GM23338 (cell line): ENCODE data around the gene SNTG2. TPM values are rescaled to one million over a fixed set of nuclear protein-coding genes. Genes with fewer than 3 reads are reported as not detected.

Source experiments
- ATAC-seq: fragments of 200-7000 bp; cut with Tn5 transposase; 3 replicates; pipeline ENCODE4 v1.9.1; 2020
- DNase-seq: peaks from one replicate; pipeline ENCODE4 v3.0.0-alpha.2; 2015; ENCODE audit warnings: low spot score
- H2AFZ ChIP-seq: fragments of 200-600 bp; sonication (generic); 2 replicates; pipeline ENCODE4 v1.8.0; 2016; ENCODE audit warnings: antibody characterized with exemption, mild to moderate bottlenecking, moderate library complexity
- H3F3A ChIP-seq: fragments of 200-600 bp; sonication (generic); replicated peaks from 2 replicates; pipeline ENCODE4 v1.8.0; 2017; ENCODE audit warnings: antibody characterized with exemption, mixed run types, low read depth
- H3K27ac ChIP-seq: fragments of 200-600 bp; sonication (generic); 2 replicates; pipeline ENCODE4 v1.6.1; 2016; ENCODE audit warnings: low read depth
- H3K27me3 ChIP-seq: fragments of 200-600 bp; sonication (generic); 2 replicates; pipeline ENCODE4 v1.8.0; 2016; ENCODE audit warnings: mild to moderate bottlenecking, mixed run types, moderate library complexity; ENCODE audit not compliant: insufficient read depth
- H3K36me3 ChIP-seq: fragments of 200-600 bp; sonication (generic); 2 replicates; pipeline ENCODE4 v1.8.0; 2016; ENCODE audit warnings: mild to moderate bottlenecking; ENCODE audit not compliant: insufficient read depth
- H3K4me1 ChIP-seq: fragments of 200-600 bp; sonication (generic); 2 replicates; pipeline ENCODE4 v1.8.0; 2016; ENCODE audit warnings: mild to moderate bottlenecking, moderate library complexity; ENCODE audit not compliant: insufficient read depth
- H3K4me2 ChIP-seq: fragments of 200-600 bp; sonication (generic); 2 replicates; pipeline ENCODE4 v1.7.1; 2017; ENCODE audit warnings: mixed run types
- H3K4me3 ChIP-seq: fragments of 200-600 bp; sonication (generic); 2 replicates; pipeline ENCODE4 v1.6.1; 2016; ENCODE audit warnings: mixed run types
- H3K79me2 ChIP-seq: fragments of 200-600 bp; sonication (generic); replicated peaks from 2 replicates; pipeline ENCODE4 v1.8.0; 2017; ENCODE audit warnings: mild to moderate bottlenecking; ENCODE audit not compliant: insufficient read depth
- H3K9me2 ChIP-seq: fragments of 200-600 bp; sonication (generic); 2 replicates; pipeline ENCODE4 v1.8.0; 2017; ENCODE audit not compliant: insufficient read depth
- H4K20me1 ChIP-seq: fragments of 200-600 bp; sonication (generic); replicated peaks from 2 replicates; pipeline ENCODE4 v1.8.0; 2017; ENCODE audit warnings: mild to moderate bottlenecking; ENCODE audit not compliant: insufficient read depth
- H3K27ac Mint-ChIP-seq: 2 replicates; pipeline ENCODE4 v1.8.0; 2020; ENCODE audit warnings: inconsistent platforms, mild to moderate bottlenecking, moderate library complexity, mixed read lengths
- H3K27me3 Mint-ChIP-seq: 3 replicates; pipeline ENCODE4 v1.8.0; 2022; ENCODE audit warnings: low read depth, mild to moderate bottlenecking, moderate library complexity, mixed read lengths, inconsistent platforms; ENCODE audit not compliant: insufficient read depth, poor library complexity
- H3K36me3 Mint-ChIP-seq: 3 replicates; pipeline ENCODE4 v1.8.0; 2021; ENCODE audit warnings: low read depth, mild to moderate bottlenecking, inconsistent platforms, moderate library complexity, mixed read lengths
- H3K4me1 Mint-ChIP-seq: 3 replicates; pipeline ENCODE4 v1.8.0; 2020; ENCODE audit warnings: mild to moderate bottlenecking, inconsistent platforms, mixed read lengths
- H3K4me3 Mint-ChIP-seq: 3 replicates; pipeline ENCODE4 v1.8.0; 2021; ENCODE audit warnings: moderate library complexity, mild to moderate bottlenecking, inconsistent platforms, mixed read lengths
- H3K9me3 Mint-ChIP-seq: 3 replicates; pipeline ENCODE4 v1.8.0; 2020; ENCODE audit warnings: moderate library complexity, mild to moderate bottlenecking, inconsistent platforms, mixed read lengths
- CREB1 ChIP-seq: fragments of 250-450 bp; sonication (Bioruptor Pico); IDR thresholded peaks from 2 replicates; pipeline ENCODE4 v1.5.0; 2020; ENCODE audit warnings: low read depth, mild to moderate bottlenecking, moderate library complexity
- EZH2 ChIP-seq: fragments of 200-600 bp; sonication (generic); IDR thresholded peaks from one replicate; pipeline ENCODE4 v1.8.0; 2017; ENCODE audit warnings: antibody characterized with exemption, mild to moderate bottlenecking, low read depth; ENCODE audit not compliant: unreplicated experiment
- EZH2phosphoT487 ChIP-seq: fragments of 200-600 bp; sonication (generic); IDR thresholded peaks from one replicate; pipeline ENCODE4 v1.8.1; 2018; ENCODE audit warnings: antibody characterized with exemption; ENCODE audit not compliant: unreplicated experiment
- JUNB ChIP-seq: IDR thresholded peaks from one replicate; pipeline ENCODE4 v1.6.1; 2016; ENCODE audit warnings: antibody characterized with exemption; ENCODE audit not compliant: unreplicated experiment
- NANOG ChIP-seq: IDR thresholded peaks from 2 replicates; pipeline ENCODE4 v1.6.1; 2016; ENCODE audit warnings: antibody characterized with exemption, borderline replicate concordance
- POLR2AphosphoS5 ChIP-seq: IDR thresholded peaks from 2 replicates; pipeline ENCODE4 v1.6.1; 2016; ENCODE audit warnings: antibody characterized with exemption, low read depth
- STAT1 ChIP-seq: IDR thresholded peaks from one replicate; pipeline ENCODE4 v1.6.1; 2016; ENCODE audit warnings: antibody characterized with exemption; ENCODE audit not compliant: unreplicated experiment
- ZNF114 ChIP-seq: fragments of 250-450 bp; sonication (Bioruptor Pico); IDR thresholded peaks from 2 replicates; pipeline ENCODE4 v1.5.0; 2020; ENCODE audit warnings: mild to moderate bottlenecking, moderate library complexity
- ZNF331 ChIP-seq: fragments of 250-450 bp; sonication (Bioruptor Pico); IDR thresholded peaks from 2 replicates; pipeline ENCODE4 v1.5.0; 2020; ENCODE audit warnings: low read depth, mild to moderate bottlenecking, moderate library complexity
- polyA plus RNA-seq: library from polyadenylated mRNA; unstranded; fragments of >200 nt; fragmentation: Nextera tagmentation; extraction: Ambion mirVana; gene quantifications from 2 replicates; pipeline ENCODE4 v1.2.1, GENCODE V29; 2016
- total RNA-seq: library from RNA; depleted of rRNA; stranded (reverse); fragments of >200 nt; shearing (Covaris generic); gene quantifications from 2 replicates; pipeline ENCODE4 v1.2.3, GENCODE V29; 2014
- TF ChIP-seq, protein P1 (sequence below), 2 experiments: fragments of 200-600 bp in 1 of 2; sonication (generic) in 1 of 2; conservative IDR thresholded peaks; 2 replicates each; pipeline versions ENCODE4 v1.5.1 to v1.6.1; 2016 to 2017; ENCODE audit warnings: antibody characterized with exemption in 2 of 2, low read depth in 2 of 2, mild to moderate bottlenecking in 2 of 2, moderate library complexity in 1 of 2
- TF ChIP-seq, protein P2 (sequence below): IDR thresholded peaks from one replicate; pipeline ENCODE4 v1.6.1; 2018; ENCODE audit warnings: antibody characterized with exemption; ENCODE audit not compliant: unreplicated experiment
- TF ChIP-seq, protein P3 (sequence below): fragments of 250-450 bp; sonication (Bioruptor Pico); IDR thresholded peaks from 2 replicates; pipeline ENCODE4 v1.5.0; 2020; ENCODE audit warnings: mild to moderate bottlenecking, moderate library complexity

SNTG2 gene
- total and polyA plus RNA-seq, 2 experiments from 2014 or later: 27.5 to 60.4 TPM

DNA sequence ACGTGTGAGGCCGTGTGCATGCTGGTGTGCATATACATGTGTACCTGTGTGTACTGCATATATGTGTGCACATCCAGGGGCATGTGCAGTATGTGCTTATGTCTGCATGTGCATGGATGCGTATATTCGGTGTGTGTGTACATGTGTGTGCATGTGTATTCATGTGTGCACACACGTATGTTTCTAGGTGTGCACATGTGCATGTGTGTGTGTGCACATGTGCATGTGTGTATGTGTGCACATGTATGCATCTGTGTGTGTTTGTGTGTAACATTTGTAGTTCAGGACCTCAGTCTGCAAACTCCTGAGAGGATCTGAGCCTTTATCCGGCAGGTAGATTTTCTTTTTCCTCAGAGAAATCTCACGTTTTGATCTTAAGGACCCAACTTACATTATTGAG, 201.7 kb downstream of the SNTG2 start (continued):
- TF ChIP-seq, protein P1, sequence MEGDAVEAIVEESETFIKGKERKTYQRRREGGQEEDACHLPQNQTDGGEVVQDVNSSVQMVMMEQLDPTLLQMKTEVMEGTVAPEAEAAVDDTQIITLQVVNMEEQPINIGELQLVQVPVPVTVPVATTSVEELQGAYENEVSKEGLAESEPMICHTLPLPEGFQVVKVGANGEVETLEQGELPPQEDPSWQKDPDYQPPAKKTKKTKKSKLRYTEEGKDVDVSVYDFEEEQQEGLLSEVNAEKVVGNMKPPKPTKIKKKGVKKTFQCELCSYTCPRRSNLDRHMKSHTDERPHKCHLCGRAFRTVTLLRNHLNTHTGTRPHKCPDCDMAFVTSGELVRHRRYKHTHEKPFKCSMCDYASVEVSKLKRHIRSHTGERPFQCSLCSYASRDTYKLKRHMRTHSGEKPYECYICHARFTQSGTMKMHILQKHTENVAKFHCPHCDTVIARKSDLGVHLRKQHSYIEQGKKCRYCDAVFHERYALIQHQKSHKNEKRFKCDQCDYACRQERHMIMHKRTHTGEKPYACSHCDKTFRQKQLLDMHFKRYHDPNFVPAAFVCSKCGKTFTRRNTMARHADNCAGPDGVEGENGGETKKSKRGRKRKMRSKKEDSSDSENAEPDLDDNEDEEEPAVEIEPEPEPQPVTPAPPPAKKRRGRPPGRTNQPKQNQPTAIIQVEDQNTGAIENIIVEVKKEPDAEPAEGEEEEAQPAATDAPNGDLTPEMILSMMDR (conservative IDR thresholded peaks at IDR 0.05; ENCODE audit: low read depth in 2 of 2): no peak

GRCh38 chr2:1153920-1154319, 203.3 kb downstream of the SNTG2 start:
- H3K27ac ChIP-seq: no peak overlapping the region
- H3K27me3 Mint-ChIP-seq: no peaks in the 10 kb centered on the region
- H3K4me1 ChIP-seq: no peaks in the 10 kb centered on the region
- H3K4me1 Mint-ChIP-seq: no peaks in the 10 kb centered on the region
- no peak overlapping the region for H3K4me3 Mint-ChIP-seq
- no peak overlapping the region for H3K27ac Mint-ChIP-seq
- no peaks in the 10 kb centered on the region for H3K36me3 Mint-ChIP-seq
- H3K9me2 ChIP-seq: no peaks in the 10 kb centered on the region
- no peaks in the 10 kb centered on the region for H3F3A ChIP-seq
- H4K20me1 ChIP-seq: no peaks in the 10 kb centered on the region; the same call in 1 of the 2 replicates
- ATAC-seq (no peak), DNase-seq (no peak)
- no peak overlapping the region for H2AFZ ChIP-seq
- no peak overlapping the region for H3K4me2 ChIP-seq
- no peak overlapping the region for H3K4me3 ChIP-seq
- no peaks in the 10 kb centered on the region for H3K79me2 ChIP-seq
- no peaks in the 10 kb centered on the region for H3K36me3 ChIP-seq
- H3K27me3 ChIP-seq: no peaks in the 10 kb centered on the region
- no peaks in the 10 kb centered on the region for H3K9me3 Mint-ChIP-seq
- TF ChIP-seq POLR2AphosphoS5 (no peak), EZH2phosphoT487 (no peak), STAT1 (no peak), ZNF331 (CRISPR knock-in tag) (no peak), NANOG (no peak), JUNB (no peak), ZNF114 (CRISPR knock-in tag) (no peak), EZH2 (no peak), CREB1 (CRISPR knock-in tag) (no peak)
- TF ChIP-seq, protein P2, sequence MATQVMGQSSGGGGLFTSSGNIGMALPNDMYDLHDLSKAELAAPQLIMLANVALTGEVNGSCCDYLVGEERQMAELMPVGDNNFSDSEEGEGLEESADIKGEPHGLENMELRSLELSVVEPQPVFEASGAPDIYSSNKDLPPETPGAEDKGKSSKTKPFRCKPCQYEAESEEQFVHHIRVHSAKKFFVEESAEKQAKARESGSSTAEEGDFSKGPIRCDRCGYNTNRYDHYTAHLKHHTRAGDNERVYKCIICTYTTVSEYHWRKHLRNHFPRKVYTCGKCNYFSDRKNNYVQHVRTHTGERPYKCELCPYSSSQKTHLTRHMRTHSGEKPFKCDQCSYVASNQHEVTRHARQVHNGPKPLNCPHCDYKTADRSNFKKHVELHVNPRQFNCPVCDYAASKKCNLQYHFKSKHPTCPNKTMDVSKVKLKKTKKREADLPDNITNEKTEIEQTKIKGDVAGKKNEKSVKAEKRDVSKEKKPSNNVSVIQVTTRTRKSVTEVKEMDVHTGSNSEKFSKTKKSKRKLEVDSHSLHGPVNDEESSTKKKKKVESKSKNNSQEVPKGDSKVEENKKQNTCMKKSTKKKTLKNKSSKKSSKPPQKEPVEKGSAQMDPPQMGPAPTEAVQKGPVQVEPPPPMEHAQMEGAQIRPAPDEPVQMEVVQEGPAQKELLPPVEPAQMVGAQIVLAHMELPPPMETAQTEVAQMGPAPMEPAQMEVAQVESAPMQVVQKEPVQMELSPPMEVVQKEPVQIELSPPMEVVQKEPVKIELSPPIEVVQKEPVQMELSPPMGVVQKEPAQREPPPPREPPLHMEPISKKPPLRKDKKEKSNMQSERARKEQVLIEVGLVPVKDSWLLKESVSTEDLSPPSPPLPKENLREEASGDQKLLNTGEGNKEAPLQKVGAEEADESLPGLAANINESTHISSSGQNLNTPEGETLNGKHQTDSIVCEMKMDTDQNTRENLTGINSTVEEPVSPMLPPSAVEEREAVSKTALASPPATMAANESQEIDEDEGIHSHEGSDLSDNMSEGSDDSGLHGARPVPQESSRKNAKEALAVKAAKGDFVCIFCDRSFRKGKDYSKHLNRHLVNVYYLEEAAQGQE: no peak
- TF ChIP-seq, protein P1 (conservative IDR thresholded peaks at IDR 0.05; ENCODE audit: low read depth in 2 of 2): no peak
- TF ChIP-seq, protein P3, sequence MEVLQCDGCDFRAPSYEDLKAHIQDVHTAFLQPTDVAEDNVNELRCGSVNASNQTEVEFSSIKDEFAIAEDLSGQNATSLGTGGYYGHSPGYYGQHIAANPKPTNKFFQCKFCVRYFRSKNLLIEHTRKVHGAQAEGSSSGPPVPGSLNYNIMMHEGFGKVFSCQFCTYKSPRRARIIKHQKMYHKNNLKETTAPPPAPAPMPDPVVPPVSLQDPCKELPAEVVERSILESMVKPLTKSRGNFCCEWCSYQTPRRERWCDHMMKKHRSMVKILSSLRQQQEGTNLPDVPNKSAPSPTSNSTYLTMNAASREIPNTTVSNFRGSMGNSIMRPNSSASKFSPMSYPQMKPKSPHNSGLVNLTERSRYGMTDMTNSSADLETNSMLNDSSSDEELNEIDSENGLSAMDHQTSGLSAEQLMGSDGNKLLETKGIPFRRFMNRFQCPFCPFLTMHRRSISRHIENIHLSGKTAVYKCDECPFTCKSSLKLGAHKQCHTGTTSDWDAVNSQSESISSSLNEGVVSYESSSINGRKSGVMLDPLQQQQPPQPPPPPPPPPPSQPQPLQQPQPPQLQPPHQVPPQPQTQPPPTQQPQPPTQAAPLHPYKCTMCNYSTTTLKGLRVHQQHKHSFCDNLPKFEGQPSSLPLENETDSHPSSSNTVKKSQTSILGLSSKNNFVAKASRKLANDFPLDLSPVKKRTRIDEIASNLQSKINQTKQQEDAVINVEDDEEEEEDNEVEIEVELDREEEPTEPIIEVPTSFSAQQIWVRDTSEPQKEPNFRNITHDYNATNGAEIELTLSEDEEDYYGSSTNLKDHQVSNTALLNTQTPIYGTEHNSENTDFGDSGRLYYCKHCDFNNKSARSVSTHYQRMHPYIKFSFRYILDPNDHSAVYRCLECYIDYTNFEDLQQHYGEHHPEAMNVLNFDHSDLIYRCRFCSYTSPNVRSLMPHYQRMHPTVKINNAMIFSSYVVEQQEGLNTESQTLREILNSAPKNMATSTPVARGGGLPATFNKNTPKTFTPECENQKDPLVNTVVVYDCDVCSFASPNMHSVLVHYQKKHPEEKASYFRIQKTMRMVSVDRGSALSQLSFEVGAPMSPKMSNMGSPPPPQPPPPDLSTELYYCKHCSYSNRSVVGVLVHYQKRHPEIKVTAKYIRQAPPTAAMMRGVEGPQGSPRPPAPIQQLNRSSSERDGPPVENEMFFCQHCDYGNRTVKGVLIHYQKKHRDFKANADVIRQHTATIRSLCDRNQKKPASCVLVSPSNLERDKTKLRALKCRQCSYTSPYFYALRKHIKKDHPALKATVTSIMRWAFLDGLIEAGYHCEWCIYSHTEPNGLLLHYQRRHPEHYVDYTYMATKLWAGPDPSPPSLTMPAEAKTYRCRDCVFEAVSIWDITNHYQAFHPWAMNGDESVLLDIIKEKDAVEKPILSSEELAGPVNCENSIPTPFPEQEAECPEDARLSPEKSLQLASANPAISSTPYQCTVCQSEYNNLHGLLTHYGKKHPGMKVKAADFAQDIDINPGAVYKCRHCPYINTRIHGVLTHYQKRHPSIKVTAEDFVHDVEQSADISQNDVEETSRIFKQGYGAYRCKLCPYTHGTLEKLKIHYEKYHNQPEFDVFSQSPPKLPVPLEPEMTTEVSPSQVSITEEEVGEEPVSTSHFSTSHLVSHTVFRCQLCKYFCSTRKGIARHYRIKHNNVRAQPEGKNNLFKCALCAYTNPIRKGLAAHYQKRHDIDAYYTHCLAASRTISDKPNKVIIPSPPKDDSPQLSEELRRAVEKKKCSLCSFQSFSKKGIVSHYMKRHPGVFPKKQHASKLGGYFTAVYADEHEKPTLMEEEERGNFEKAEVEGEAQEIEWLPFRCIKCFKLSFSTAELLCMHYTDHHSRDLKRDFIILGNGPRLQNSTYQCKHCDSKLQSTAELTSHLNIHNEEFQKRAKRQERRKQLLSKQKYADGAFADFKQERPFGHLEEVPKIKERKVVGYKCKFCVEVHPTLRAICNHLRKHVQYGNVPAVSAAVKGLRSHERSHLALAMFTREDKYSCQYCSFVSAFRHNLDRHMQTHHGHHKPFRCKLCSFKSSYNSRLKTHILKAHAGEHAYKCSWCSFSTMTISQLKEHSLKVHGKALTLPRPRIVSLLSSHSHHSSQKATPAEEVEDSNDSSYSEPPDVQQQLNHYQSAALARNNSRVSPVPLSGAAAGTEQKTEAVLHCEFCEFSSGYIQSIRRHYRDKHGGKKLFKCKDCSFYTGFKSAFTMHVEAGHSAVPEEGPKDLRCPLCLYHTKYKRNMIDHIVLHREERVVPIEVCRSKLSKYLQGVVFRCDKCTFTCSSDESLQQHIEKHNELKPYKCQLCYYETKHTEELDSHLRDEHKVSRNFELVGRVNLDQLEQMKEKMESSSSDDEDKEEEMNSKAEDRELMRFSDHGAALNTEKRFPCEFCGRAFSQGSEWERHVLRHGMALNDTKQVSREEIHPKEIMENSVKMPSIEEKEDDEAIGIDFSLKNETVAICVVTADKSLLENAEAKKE (CRISPR knock-in tag): no peak
